GM10248 (cell line): Measurements from ENCODE around the gene NHP2.

ENCODE experiments used
- CTCF ChIA-PET: fragments of 300-600 bp; sonication (Branson Sonifier 250); formaldehyde crosslinking; extraction: SDS; loops from one replicate; lab custom pipeline; 2021; ENCODE audit warnings: antibody characterized with exemption; lab: Yijun Ruan, JAX
- POLR2A ChIA-PET: fragments of 350-650 bp; sonication (Branson Sonifier 250); formaldehyde crosslinking; extraction: SDS; loops from one replicate; lab custom pipeline; 2020; ENCODE audit warnings: antibody characterized with exemption; lab: Yijun Ruan, JAX
- DNase-seq: peaks from one replicate; pipeline ENCODE4 v3.0.0; 2012; ENCODE audit errors: extremely low spot score
- CTCF ChIP-seq: IDR thresholded peaks from 2 replicates; pipeline ENCODE4 v1.5.1; 2012; ENCODE audit warnings: mild to moderate bottlenecking, low read depth; ENCODE audit errors: extremely low read depth, missing control alignments, control extremely low read depth

The NHP2 gene

GRCh38 chr5:178113141-178113787 is 40.4 kb downstream of the NHP2 start, which contains the start of gene N4BP3:
TSS of gene N4BP3 (plus strand) at chr5:178113532. CDS start at chr5:178119584, 6,052 bp downstream.
- ChIA-PET CTCF (interaction anchor here (1.0 to 1.4 kb wide), 2 partner anchors 16 to 45 kb away, joined by 3 read pairs; no protein-coding TSS in a partner anchor), POLR2A (interaction anchor here (0.9 kb wide), 1 partner anchor 91 kb away, joined by 3 read pairs; the partner anchor contains the start of gene HNRNPAB)
- TF ChIP-seq CTCF: no peak
- peak; percentile 90 for DNase-seq

- POLR2A ChIA-PET: no interaction called here
- CTCF ChIA-PET: no interaction called here
- DNase-seq: no peak
- TF ChIP-seq CTCF: no peak
Observed at GRCh38 chr5:178112545-178112944, 41.1 kb downstream of the NHP2 start.

- ChIA-PET POLR2A (no interaction called here), CTCF (interaction anchor here (1.9 kb wide), 1 partner anchor 9 kb away, joined by 11 read pairs; no protein-coding TSS in a partner anchor)
- TF ChIP-seq CTCF: no peak
- no peak for DNase-seq
Observed at GRCh38 chr5:178111925-178112324, 41.8 kb downstream of the NHP2 start.

- no peak for DNase-seq
- TF ChIP-seq CTCF: no peak
- POLR2A ChIA-PET: no interaction called here
- CTCF ChIA-PET: interaction anchor here (1.2 to 1.9 kb wide), 3 partner anchors 10 to 34 kb away, joined by 3 to 11 read pairs (median 10); no protein-coding TSS in a partner anchor
Observed at GRCh38 chr5:178110511-178110910, 43.2 kb downstream of the NHP2 start.

GRCh38 chr5:178108966-178109365 is 44.7 kb downstream of the NHP2 start:
- DNase-seq: no peak
- CTCF ChIA-PET: interaction anchor here (1.6 to 3.5 kb wide), 2 partner anchors 12 to 33 kb away, joined by 5 to 30 read pairs; no protein-coding TSS in a partner anchor
- TF ChIP-seq CTCF: no peak
- POLR2A ChIA-PET: no interaction called here

- DNase-seq: no peak
- ChIA-PET POLR2A (no interaction called here), CTCF (interaction anchor here (1.6 to 3.5 kb wide), 2 partner anchors 13 to 32 kb away, joined by 5 to 30 read pairs; no protein-coding TSS in a partner anchor)
- TF ChIP-seq CTCF: no peak
Observed at GRCh38 chr5:178108446-178108845, 45.2 kb downstream of the NHP2 start.
